HG02571 (cell line): ENCODE results near the gene ATP2A3.

Source experiments
- ATAC-seq: cut with Tn5 transposase; IDR thresholded peaks from one replicate; pipeline ENCODE4 v1.9.1; 2021; ENCODE audit warnings: mild to moderate bottlenecking, moderate library complexity; ENCODE audit not compliant: unreplicated experiment

The ATP2A3 gene

DNA sequence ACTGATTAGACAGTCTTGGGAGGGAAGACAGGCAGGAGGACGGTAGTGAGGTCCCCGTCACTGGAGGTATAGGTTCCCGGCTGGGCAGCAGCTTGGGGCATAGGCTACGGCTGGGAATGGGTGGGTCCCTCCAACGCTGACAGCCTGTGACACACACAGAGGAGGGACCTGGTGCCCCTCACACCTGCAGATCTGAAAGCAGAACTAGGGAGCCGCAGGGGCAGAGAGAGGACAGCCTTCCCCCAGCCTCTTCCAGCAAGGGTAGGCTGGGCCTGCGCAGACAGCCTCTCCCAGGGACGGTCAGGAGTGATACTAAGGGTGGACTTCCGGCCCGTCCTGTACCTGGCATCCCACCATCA is 49.9 kb downstream of the ATP2A3 start:
- peak; percentile 49 for ATAC-seq

DNA sequence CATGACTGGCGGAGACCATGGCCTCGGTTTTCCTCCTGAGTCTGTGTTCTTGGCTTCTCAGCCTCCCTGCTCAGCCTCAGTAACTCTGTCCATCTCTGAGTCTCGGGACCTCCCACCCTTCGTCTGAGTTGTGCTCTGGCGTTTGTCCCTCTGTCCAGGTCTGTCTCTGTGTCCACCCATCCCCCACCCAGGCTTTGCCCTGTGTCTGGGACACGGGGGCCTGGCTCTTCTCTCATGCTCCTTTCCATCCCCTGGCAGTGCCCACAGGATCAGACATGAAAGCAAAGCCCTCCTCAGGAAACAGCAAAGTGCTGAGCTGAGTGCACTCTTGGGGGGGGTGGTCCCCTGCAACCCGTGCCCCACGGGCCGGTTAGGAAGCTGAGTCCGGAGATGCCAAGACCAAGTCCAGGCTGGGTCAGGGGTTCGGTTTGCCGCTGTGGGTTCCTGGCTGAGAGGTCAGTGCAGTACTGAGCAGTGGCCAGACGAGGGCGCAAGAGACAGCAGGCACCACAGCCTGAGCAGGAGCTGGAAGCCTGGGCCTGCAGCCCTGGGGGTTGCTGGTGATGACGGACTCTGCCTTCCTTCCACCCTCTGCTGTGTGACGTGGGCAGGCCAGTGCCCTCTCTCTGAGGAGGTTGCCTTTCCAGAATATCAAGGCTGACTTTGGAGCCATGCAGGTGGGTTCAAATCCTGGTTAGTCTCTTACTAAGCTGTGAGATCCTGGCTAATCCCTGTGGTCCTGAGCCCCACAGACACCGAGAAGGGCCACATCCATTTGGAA is 50.5 kb downstream of the ATP2A3 start:
- peak; percentile 43 for ATAC-seq

DNA sequence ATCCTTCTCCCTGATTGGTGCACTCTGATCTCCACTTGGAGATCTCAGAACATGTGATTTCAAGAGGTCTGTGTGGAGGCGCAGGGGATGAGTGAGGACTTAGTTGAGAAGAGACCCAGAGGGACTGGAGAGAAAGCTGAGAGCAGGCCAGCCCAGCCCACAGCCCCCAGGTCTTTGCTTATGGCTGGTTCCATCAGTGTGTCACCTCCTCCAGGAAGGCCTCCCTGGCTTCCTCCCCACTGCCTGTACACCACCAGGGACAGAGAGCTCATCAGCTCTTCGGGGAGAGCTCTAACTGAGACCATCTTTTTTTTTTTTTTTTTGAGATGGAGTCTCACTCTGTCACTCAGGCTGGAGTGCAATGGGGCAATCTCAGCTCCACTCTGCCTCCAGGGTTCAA is 51.4 kb downstream of the ATP2A3 start:
- no peak for ATAC-seq

DNA sequence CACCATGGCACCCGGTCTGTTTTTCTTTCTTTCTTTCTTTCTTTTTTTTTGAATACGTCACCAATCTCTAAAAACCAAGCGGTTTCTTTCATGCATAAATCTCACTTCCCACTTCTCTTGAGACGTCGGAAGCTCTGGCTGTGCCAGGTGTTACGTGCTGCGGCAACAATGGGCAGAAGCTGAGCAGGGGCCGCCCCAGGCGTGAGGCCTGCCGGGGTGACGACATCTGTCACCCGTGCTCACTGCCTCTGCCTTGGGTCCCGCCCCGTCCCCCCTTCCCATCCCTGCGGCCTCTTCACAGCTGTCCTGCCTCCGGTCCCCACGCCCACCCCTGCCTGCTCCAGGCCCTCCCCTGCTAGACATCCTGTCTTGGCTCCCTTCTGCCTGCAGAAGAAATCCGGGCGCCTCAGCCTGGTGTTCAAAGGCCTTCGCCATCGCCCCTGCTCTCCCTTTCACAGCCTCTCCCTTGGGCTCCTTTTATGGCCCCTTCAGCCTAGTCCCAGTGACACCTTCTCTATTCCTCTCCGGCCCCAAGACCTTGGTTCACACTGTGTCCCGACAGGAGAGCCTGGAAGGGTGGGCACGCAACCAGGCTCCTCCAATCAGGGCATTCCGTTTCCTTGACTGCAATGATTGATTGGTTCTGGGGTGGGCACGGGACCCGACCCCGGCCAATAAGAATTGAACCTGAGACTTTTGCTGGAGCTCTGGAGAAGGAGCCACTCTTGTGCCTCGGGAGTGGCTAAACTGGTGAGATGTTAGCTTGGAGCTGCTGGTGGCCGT is 52.8 kb downstream of the ATP2A3 start:
- ATAC-seq = peak; percentile 73

DNA sequence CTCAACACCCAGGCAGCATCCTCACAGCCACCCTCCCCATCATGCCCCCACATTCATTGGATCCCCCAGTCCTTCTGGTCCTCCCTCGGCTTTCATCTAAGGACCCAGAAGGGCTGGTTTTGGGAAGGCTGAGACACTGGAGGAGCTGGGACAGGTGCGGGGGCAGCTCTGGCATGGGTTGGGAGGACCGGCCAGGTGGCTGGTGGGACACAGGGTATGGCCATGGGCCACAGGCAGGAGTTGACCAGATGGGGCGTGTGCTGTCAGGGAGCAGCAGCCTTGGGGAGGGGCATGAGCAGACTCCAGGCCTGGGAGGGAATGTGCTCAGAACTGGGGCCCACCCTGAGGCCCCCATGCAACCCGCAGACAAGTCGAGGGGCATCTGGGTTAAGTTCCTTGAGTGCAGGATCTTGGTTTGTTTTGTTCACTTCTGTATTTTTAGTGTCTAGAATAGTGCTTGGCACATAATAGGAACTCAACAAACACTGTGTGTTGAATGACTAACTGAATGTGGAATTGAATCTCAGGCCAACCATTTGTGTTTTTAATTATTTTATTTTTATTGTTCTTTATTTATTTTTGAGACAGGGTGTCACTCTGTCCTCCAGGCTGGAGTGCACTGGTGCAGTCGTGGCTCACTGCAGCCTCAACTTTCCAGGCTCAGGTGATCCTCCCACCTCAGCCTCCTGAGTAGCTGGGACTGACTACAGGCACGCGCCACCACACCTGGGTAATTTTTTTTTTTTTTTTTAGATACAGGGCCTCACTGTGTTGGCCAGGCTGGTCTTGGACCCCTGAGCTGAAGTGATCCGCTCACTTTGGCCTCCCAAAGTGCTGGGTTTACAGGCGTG is 53.6 kb downstream of the ATP2A3 start:
- no peak for ATAC-seq

DNA sequence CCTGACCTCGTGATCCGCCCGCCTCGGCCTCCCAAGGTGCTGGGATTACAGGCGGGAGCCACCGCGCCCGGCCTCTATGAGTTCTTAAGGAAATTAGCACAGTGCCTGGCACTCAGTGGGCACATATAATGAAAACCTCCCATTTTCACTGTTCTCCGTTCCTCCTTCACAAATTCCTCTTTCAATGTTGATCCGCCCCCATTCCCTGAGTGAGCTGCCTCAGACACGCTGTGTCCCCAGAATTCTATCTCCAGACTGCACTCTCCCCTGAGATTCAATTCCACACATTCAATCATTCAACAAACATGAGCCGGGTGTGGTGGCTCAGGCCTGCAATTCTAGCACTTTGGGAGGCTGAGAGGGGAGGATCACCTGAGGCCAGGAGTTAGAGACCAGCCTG is 55.0 kb downstream of the ATP2A3 start:
- no peak for ATAC-seq

DNA sequence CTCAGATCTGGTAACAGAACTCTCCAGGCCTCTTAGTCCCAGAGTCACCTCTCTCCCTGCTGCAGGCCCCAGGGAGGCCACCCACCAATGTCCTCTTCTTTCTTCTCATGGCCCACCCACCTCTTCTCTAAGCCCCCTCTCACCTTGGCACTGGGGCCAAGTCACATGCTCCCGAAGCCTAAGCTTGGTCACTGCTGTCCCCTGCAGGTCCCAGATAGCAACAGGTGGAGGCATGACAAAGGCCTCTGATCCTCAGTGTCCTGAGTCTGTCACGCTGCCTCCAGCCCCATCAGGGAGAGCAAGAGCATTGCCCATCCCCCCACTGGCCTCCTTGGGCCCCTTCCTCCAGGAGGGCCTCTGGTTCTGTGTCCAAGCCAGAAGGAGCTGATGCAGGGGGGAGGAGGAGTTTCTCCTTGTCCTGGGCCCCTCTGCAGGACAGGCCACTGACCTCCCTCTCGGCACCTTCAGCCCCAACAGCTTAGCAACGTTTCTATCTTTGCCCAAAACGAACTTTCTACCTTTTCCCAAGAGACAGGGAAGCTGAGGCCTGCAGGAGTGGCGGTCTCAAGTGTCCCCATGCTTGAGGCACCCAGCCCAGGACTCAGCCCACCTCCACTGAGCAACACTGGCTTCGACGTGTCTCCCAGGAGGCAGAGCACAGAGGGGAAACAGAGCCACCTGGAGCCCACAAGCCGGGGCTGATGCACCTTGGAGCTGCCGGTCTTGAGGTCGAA is 56.6 kb downstream of the ATP2A3 start:
- no peak for ATAC-seq

DNA sequence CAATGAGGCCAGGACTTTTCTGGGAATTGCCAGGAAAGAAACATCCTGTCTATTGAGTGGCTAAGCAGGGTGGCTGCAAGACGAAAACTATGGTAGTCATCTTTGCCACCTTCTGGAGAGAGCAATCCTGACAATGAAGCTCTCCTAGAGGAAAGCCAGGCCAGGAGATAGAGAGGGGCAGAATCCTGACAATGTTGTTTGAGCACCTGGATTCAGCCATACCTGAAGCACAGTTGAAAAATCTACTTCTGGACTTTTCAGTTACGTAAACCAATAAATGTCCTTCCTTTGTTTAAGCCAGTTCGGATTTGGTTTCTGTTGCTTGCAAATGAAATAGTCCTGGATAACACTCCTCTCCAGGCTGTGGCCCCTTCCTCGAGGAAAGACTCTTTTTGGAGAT is 57.4 kb downstream of the ATP2A3 start:
- ATAC-seq = no peak

DNA sequence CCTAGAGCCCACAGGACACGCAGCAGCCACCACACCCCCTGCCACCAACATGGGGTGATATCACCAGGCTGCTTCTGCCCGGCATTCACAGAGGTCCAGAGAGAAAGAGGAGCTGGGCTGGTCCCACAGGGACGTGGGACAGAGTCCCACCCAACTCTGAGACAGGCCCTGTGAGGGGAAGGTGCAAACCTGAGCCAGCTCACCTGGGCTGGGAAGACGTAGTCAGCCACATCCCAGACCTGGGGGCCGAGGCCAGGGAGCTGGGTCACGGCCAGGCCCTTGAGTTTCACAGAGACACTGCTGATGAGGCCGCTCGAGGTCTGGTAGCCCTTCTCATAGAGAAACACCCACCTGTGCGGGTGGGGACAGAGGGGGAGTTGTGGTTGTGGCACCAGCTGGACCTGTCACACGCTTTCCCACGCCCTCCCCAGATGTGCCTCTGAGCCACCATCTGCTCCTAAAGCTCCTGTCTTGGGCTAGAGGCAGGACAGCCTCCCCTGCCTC is 59.2 kb downstream of the ATP2A3 start:
- ATAC-seq = no peak

DNA sequence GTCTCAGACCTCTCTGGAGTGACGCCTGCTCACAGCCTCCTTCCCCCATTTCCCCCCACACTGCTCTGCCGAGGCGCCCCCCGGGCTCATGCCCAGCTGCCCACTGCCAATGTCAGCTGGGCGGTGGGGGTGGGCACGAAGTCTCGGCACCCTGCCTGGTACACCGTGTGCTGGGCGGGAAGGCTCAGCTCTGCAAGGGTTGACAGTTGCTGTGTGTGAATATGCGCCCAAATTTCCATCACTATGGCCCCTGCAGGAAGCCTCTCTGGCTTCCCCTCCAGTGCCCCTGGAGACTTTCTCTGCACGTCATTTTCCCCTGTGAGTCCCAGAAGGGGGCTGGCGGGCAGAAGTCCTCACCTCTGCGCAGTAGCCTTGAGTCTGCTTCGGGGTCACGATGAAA is 59.7 kb downstream of the ATP2A3 start:
- ATAC-seq = no peak

DNA sequence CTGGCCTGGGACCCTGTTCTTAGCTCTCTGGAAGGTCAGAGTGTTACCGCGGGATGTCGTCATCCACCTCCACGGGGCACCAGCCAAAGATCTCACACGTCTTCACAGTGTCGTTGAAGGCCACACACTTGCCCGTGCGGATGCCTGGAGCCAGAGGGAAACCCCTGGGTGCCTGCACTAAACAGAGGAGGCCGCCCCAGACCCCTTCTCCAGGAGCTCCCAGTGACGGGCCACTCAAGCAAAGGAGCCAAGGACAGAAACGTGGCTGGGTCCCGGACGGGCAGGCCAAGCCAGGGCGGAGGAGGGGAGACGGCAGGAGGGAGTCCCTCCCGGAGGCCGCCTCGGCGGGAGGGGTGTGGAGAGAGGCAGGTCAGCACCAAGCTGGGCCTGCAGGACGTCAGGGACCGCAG is 60.4 kb downstream of the ATP2A3 start:
- no peak for ATAC-seq

DNA sequence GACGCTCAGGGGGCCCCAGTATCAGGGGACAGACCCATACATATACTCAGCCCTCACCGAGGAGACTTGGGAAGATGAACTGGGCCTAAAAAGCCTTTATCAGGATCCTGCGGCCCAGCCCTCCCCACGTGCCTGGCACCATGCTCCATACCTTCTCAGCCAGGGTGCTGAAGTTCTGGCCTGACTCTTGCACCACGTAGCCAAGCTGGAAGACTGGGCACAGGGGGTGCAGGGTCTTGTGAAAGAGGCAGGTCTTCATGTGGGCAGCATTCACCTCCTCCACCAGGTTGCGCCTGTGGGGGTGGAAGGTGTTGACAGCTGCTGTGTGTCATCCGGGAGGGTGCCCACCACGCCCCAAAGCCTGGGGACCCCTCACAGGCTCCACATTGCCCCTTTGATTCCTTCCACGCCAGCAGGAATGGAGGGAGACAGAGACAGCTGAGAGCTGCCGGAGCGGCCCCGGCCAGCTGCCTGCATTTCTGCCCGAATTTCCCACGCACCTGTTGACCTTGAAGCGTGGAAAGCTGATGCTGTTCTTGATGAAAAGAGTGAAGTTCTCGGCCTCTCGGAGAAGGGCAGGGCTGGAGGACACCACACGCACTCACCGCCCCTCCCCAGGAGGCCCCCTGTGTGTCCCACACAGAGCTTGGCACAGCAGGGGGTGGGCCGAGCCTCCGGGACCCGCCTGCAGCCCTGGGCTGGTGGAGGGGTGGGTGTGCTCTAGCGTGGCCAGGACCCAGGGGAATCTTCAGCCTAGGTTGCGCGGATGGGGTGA is 61.0 kb downstream of the ATP2A3 start:
- no peak for ATAC-seq

DNA sequence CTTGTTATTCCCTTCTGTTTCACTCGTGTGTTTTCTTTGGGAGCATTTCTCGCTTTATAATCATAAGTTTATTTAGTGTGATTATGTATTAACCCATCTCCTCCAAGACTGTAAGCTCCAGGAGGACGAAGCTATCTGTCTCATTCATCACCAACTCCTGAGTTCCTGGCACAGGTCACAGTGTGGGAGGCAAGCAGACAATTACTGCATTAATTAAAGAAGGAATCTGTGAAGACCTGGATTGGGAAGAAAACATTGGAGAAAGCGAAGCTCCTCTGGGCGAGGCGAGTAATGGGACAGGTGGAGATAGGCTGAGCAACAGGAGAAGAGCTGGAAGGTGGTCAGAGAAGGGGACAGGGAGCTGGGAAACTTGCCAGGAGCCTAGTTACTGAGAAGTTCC is 63.6 kb downstream of the ATP2A3 start:
- ATAC-seq = no peak

DNA sequence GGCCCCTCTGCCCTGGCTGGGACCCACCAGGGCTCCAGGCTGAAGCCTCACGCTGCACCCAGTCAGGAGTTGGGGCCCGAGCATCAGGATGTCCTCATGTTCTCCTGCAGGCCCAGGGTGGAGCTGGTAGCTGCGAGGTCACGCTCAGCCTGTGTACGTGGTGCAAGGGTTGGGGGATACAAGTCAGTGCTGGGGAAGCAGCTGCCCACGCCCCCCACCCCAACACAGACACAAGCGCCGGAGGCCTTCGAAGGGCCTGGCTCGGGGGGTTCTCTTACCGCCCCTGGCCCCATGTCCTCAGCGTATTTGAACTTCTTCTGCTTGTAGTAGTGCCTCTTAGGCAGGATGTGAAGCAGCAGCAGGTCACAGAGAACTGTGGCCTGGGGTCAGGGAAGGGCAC is 66.5 kb downstream of the ATP2A3 start:
- ATAC-seq = no peak

DNA sequence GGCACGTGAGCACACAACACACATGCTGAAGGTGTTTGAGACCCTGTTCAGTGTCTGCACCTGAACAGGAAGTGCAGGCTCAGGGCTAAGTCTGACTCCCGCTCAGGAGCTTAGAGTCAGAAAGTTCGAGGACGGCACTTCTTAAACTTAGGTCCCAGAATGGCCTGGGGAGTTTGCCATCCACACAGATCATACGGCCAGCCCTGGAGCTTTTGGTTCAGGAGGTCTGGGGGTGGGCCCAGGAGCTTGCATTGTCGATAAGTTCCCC is 67.3 kb downstream of the ATP2A3 start:
- ATAC-seq = no peak

DNA sequence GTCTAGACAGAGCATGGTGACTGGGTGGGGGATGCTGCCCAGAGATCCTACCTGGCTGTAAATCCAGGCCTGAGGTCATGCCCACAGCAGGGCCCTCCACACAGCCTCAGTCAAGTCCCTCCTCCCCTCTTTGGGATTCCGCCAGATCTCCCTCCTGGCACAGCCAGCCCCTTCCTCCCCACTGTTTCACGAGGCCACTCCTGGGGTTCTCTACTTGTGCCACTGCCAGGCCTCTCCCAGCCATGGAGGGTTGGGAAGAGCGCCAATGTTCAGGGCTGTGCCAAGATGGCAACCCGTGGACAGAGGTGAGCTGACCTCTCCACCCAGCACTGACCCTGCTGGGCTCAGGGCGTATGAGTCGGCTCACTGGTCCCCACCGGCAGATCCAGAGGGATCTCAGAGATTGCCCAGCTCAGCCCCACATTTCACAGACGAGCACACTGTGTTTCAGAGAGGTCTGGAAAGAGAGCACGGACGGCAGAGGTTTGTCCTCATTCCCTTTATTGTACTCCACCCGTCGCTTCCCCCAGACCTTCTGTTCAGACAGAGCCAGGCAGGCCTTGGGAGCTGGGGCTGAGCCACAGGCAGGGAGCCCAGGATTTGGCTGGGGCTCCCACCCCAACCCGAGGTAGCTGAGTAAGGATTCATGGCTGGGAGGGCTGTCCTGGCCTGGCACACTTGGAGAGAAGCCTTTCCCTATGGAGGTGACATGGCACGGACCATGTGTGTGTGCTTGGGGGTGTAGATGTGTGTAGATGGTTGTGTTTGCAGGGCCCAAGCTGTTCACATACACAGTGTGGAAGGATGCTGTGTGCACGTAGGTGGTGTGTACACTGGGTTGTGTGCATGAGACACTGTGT is 67.9 kb downstream of the ATP2A3 start:
- ATAC-seq = no peak

DNA sequence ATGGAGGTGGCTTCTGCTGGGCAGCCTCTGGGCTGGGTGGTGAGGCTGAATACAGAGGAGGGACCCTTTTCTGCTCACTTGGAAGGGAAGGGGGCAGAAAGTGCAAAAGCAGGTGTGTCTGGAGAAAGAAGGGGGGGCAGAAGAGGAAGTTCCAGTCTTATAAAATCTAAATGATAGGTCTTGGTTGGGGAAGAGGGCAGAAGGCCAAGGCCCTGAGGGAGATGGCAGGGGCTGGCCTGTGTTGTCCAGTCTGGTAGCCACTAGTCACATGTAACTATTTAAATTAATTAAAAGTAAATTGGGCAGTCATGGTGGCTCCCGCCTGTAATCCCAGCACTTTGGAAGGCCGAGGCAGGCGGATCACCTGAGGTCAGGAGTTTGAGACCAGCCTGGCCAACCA is 68.9 kb downstream of the ATP2A3 start:
- ATAC-seq = no peak

DNA sequence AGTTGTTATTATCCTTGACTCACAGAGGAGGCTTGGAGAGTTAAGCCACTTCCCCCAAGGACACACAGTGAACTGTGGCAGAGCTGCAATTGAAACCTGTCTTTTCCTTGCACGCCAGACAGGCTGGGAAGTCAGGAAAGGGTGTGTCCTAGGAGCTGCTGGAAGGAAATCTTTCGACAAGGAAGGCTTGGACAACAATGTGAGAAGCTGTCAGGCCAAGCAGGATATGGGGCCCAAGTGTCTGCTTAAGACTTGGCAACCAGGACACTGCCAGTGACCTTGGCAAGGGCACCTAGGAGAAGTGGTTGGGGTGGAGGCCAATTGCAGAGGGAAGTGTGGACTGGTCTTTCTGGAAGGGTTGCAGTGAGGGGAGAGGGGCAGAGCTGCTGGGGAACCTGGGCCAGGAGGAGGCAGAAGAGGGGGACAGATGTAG is 69.3 kb downstream of the ATP2A3 start:
- no peak for ATAC-seq

DNA sequence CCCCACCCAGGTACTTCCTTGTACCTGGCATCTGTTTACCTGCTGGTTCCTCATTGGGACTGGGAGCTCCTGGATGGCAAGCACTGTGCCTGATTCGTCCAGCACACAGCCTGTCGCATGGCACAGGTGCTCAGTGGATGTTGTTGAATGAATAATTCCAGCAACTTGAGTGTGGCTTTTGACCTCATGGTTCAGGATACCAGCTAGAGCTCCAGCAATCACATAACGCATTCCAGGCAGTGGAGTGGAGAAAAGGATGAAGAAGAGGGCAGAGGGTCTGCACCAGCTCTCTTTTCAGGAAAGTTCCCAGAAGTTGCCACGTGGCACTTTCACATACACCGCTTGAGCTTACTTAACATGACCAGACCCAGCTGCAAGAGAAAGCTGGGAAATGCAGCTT is 70.0 kb downstream of the ATP2A3 start:
- no peak for ATAC-seq
